Neural cell (in vitro differentiated cells): Measurements from ENCODE around the gene GNB2.

Experiments used
- CTCF ChIP-seq: fragments of 450-650 bp; IDR thresholded peaks from 2 replicates; pipeline ENCODE4 v1.5.1; 2014; ENCODE audit warnings: antibody characterized with exemption, mild to moderate bottlenecking, moderate library complexity; ENCODE audit not compliant: poor library complexity, severe bottlenecking
- EP300 ChIP-seq: fragments of 450-650 bp; conservative IDR thresholded peaks from 2 replicates; pipeline ENCODE4 v1.6.1; 2014; ENCODE audit warnings: antibody characterized with exemption, mild to moderate bottlenecking, moderate library complexity; ENCODE audit not compliant: poor library complexity, severe bottlenecking
- EZH2 ChIP-seq: fragments of 200-600, 300-800 bp; shearing (Covaris generic), sonication (generic); IDR thresholded peaks from 2 replicates; pipeline ENCODE4 v1.6.1; 2014; ENCODE audit warnings: antibody characterized with exemption, low read length, borderline replicate concordance, mild to moderate bottlenecking; ENCODE audit not compliant: insufficient read depth, poor library complexity, severe bottlenecking
- POLR2AphosphoS5 ChIP-seq: IDR thresholded peaks from 2 replicates; pipeline ENCODE4 v1.6.1; 2012
- REST ChIP-seq: IDR thresholded peaks from 2 replicates; pipeline ENCODE4 v1.6.1; 2012; ENCODE audit warnings: borderline replicate concordance
- TAF1 ChIP-seq: IDR thresholded peaks from 2 replicates; pipeline ENCODE4 v1.6.1; 2012; ENCODE audit warnings: low read depth

GRCh38 chr7:100686822-100687211 is 13.3 kb downstream of the GNB2 start:
- TF ChIP-seq CTCF (no peak), POLR2AphosphoS5 (no peak), EZH2 (no peak), REST (no peak), EP300 (no peak), TAF1 (no peak)
